K562 (cell line): ENCODE results near the gene NINJ2. TPM values are rescaled to one million over a fixed set of nuclear protein-coding genes. Genes with fewer than 3 reads are reported as not detected.

Experiments
- ATF7 ChIP-seq: fragments of 450-650 bp; IDR thresholded peaks from 2 replicates; pipeline ENCODE4 v1.7.1; 2014; ENCODE audit warnings: mild to moderate bottlenecking, moderate library complexity
- HBP1 ChIP-seq: fragments of 450-650 bp; formaldehyde crosslinking; IDR thresholded peaks from 2 replicates; pipeline ENCODE4 v1.4.0; 2022; ENCODE audit warnings: missing genetic modification characterization
- HDAC2 ChIP-seq: fragments of 450-650 bp; IDR thresholded peaks from 2 replicates; pipeline ENCODE4 v1.6.1; 2016; ENCODE audit warnings: mild to moderate bottlenecking
- JUND ChIP-seq, 2 experiments: IDR thresholded peaks; 2 replicates in 1 of 2; 3 replicates in 1 of 2; pipeline ENCODE4 v1.6.1; 2011; ENCODE audit warnings: borderline replicate concordance in 2 of 2, low read depth in 2 of 2, low read length in 2 of 2, improper control_type of control experiment in 1 of 2, missing biosample characterization in 1 of 2, missing genetic modification characterization in 1 of 2, missing genetic modification reagents in 1 of 2
- MGA ChIP-seq: fragments of 450-650 bp; IDR thresholded peaks from 2 replicates; pipeline ENCODE4 v1.6.1; 2016; ENCODE audit warnings: mild to moderate bottlenecking, moderate library complexity
- MYNN ChIP-seq, 2 experiments: sonication (generic); formaldehyde crosslinking in 1 of 2; IDR thresholded peaks; 2 replicates each; pipeline versions ENCODE4 v1.5.0 to v1.6.1; 2016 to 2020; ENCODE audit warnings: antibody characterized with exemption in 1 of 2, missing genetic modification reagents in 1 of 2
- NR2C2 ChIP-seq, 2 experiments: fragments of 200-800 bp in 1 of 2; sonication (Bioruptor generic) in 1 of 2; sonication (generic) in 1 of 2; formaldehyde crosslinking in 1 of 2; IDR thresholded peaks; 2 replicates each; pipeline versions ENCODE4 v1.6.1 to v1.8.0; 2016 to 2022; ENCODE audit warnings: mild to moderate bottlenecking in 1 of 2, missing compliant biosample characterization in 1 of 2, missing genetic modification characterization in 1 of 2, missing genetic modification reagents in 1 of 2
- POLR3G ChIP-seq: IDR thresholded peaks from 2 replicates; pipeline ENCODE4 v1.6.1; 2011; ENCODE audit not compliant: insufficient read length, insufficient replicate concordance; ENCODE audit errors: extremely low read depth
- SIX5 ChIP-seq, 2 experiments: IDR thresholded peaks; 2 replicates each; pipeline ENCODE4 v1.6.1; 2011; ENCODE audit warnings: low read length in 2 of 2, borderline replicate concordance in 1 of 2, low read depth in 1 of 2, mild to moderate bottlenecking in 1 of 2, moderate library complexity in 1 of 2; ENCODE audit not compliant: insufficient read depth in 1 of 2
- SNRNP70 ChIP-seq: fragments of 200-400 bp; formaldehyde crosslinking; optimal IDR thresholded peaks from 2 replicates; pipeline ENCODE3; 2017; ENCODE audit warnings: low read depth, low read length
- TAF9B ChIP-seq: fragments of 450-650 bp; IDR thresholded peaks from 2 replicates; pipeline ENCODE4 v1.6.1; 2018; ENCODE audit warnings: mild to moderate bottlenecking; ENCODE audit not compliant: partially characterized antibody
- TFAM ChIP-seq: fragments of 250-450 bp; sonication (Bioruptor Pico); conservative IDR thresholded peaks from 2 replicates; pipeline ENCODE4 v1.5.0; 2021; ENCODE audit warnings: mild to moderate bottlenecking, moderate library complexity
- polyA plus RNA-seq, 8 experiments: library from polyadenylated mRNA; depleted of rRNA in 4 of 8; stranded (reverse) in 5 of 8; unstranded in 3 of 8; fragments of >200 nt; fragmentation: Nextera tagmentation in 2 of 8; fragmentation: Illumina TruSeq in 1 of 8; extraction: Ambion mirVana in 2 of 8; extraction: Trizol in 1 of 8; gene quantifications; 2 replicates each; pipeline versions ENCODE4 v1.2.1 to v1.2.3, GENCODE V29; 2011 to 2014; ENCODE audit warnings: inconsistent platforms in 1 of 8, missing spikeins in 1 of 8
- total RNA-seq, 7 experiments: library from RNA; depleted of rRNA in 6 of 7; stranded (reverse); fragments of >200 nt in 6 of 7; fragmentation: Illumina TruSeq in 2 of 7; extraction: Trizol in 2 of 7; gene quantifications; 2 replicates each; pipeline versions ENCODE4 v1.2.1 to v1.2.3, GENCODE V29; 2011 to 2021; ENCODE audit warnings: low replicate concordance in 1 of 7

The NINJ2 gene
- total and polyA plus RNA-seq, 9 of the 15 experiments (the other 6 are each of a cell fraction or from before 2014, with no cell fraction given): 2.6 to 16.0 (median 4.5) TPM

GRCh38 chr12:645563-646071 is 17.6 kb downstream of the NINJ2 start (continued):
- TF ChIP-seq MGA (peak; percentile 49; the same call in 1 of the 2 replicates), ATF7 (peak; percentile 29; the same call in 1 of the 2 replicates), HBP1 (CRISPR knock-in tag) (0 out of 2 replicates have a peak, but pooled peaks have one; percentile 30), TFAM (CRISPR knock-in tag) (no peak), MYNN (IDR thresholded peaks at IDR 0.05) (peak; percentile 64; the same call in 1 of the 2 replicates), MYNN (CRISPR knock-in tag; IDR thresholded peaks at IDR 0.05) (no peak), TAF9B (peak; percentile 34), JUND (IDR thresholded peaks at IDR 0.05; ENCODE audit: borderline replicate concordance, low read depth, low read length) (peak; percentile 93), JUND (tag; IDR thresholded peaks at IDR 0.05; ENCODE audit: borderline replicate concordance, low read depth, low read length) (peak; percentile 88; the same call in 2 of the 3 replicates), HDAC2 (0 out of 2 replicates have a peak, but pooled peaks have one; percentile 30), SIX5 (IDR thresholded peaks at IDR 0.05; ENCODE audit: borderline replicate concordance in 1 of 2, insufficient read depth in 1 of 2, low read depth in 1 of 2, low read length in 2 of 2) (no peak), NR2C2 (CRISPR knock-in tag; IDR thresholded peaks at IDR 0.05) (no peak), NR2C2 (tag; IDR thresholded peaks at IDR 0.05) (peak; percentile 87), SNRNP70 (no peak), POLR3G (no peak)
